A549 (cell line): ENCODE measurements around the gene SEC31A.

Experiments used
- CTCF ChIP-seq: fragments of >200 bp; sonication (Bioruptor Twin); formaldehyde crosslinking; IDR thresholded peaks from 3 replicates; pipeline ENCODE4 v1.5.1; 2016
- FOSL2 ChIP-seq, 2 experiments: fragments of 450-650 bp in 1 of 2; fragments of >200 bp in 1 of 2; sonication (Bioruptor Twin) in 1 of 2; formaldehyde crosslinking; IDR thresholded peaks; 2 replicates each; pipeline versions ENCODE4 v1.5.0 to v1.6.1; 2016 to 2020; ENCODE audit warnings: mild to moderate bottlenecking in 1 of 2, moderate library complexity in 1 of 2
- HMGXB4 ChIP-seq: fragments of 250-450 bp; sonication (Bioruptor Pico); IDR thresholded peaks from 2 replicates; pipeline ENCODE4 v1.5.0; 2021; ENCODE audit warnings: mild to moderate bottlenecking, moderate library complexity, borderline replicate concordance
- MAX ChIP-seq: IDR thresholded peaks from 2 replicates; pipeline ENCODE4 v1.6.1; 2012
- MYC ChIP-seq: IDR thresholded peaks from 2 replicates; pipeline ENCODE4 v1.6.1; 2012; ENCODE audit warnings: mild to moderate bottlenecking, inconsistent platforms, low read length, improper control_type of control experiment, borderline replicate concordance
- NPAS2 ChIP-seq: fragments of 250-450 bp; sonication (Bioruptor Pico); IDR thresholded peaks from 2 replicates; pipeline ENCODE4 v1.8.0; 2022; ENCODE audit warnings: mild to moderate bottlenecking, moderate library complexity, borderline replicate concordance
- PBX3 ChIP-seq: IDR thresholded peaks from 2 replicates; pipeline ENCODE4 v1.6.1; 2012
- PHF8 ChIP-seq: fragments of 200-600 bp; sonication (generic); IDR thresholded peaks from 2 replicates; pipeline ENCODE4 v1.6.1; 2016; ENCODE audit warnings: low read depth, mild to moderate bottlenecking, antibody characterized with exemption, moderate library complexity, borderline replicate concordance
- POLR2A ChIP-seq: IDR thresholded peaks from 2 replicates; pipeline ENCODE4 v1.6.1; 2012; ENCODE audit warnings: mild to moderate bottlenecking, low read length
- RAD21 ChIP-seq, 2 experiments: fragments of >200 bp in 1 of 2; sonication (Bioruptor Twin) in 1 of 2; formaldehyde crosslinking in 1 of 2; IDR thresholded peaks in 1 of 2; conservative IDR thresholded peaks in 1 of 2; 2 replicates in 1 of 2; 3 replicates in 1 of 2; pipeline ENCODE4 v1.6.1; 2012 to 2018; ENCODE audit warnings: inconsistent platforms in 1 of 2
- RNF2 ChIP-seq: fragments of 200-600 bp; sonication (generic); IDR thresholded peaks from 2 replicates; pipeline ENCODE4 v1.6.1; 2016; ENCODE audit warnings: low read depth, mild to moderate bottlenecking, antibody characterized with exemption, moderate library complexity, borderline replicate concordance
- ZSCAN20 ChIP-seq: fragments of 250-450 bp; sonication (Bioruptor Pico); IDR thresholded peaks from 2 replicates; pipeline ENCODE4 v1.8.0; 2022; ENCODE audit warnings: mild to moderate bottlenecking, moderate library complexity

- TF ChIP-seq CTCF (peak; percentile 15; the same call in 1 of the 3 replicates), FOSL2 (IDR thresholded peaks at IDR 0.05) (no peak), FOSL2 (CRISPR knock-in tag; IDR thresholded peaks at IDR 0.05) (no peak), MAX (no peak), HMGXB4 (no peak), PHF8 (no peak), MYC (no peak), PBX3 (no peak), NPAS2 (CRISPR knock-in tag) (no peak), POLR2A (no peak), ZSCAN20 (no peak), RAD21 (conservative IDR thresholded peaks at IDR 0.05 in 1 of 2, IDR thresholded peaks at IDR 0.05 in 1 of 2) (peak in 1 of 2 experiments; percentile 34; a peak in 2 of 5 replicates), RNF2 (no peak)
Measured at GRCh38 chr4:82780752-82781231, 110.2 kb downstream of the SEC31A start.
